ENCODE data around the gene TRMT10B.

Gene TRMT10B

DNA sequence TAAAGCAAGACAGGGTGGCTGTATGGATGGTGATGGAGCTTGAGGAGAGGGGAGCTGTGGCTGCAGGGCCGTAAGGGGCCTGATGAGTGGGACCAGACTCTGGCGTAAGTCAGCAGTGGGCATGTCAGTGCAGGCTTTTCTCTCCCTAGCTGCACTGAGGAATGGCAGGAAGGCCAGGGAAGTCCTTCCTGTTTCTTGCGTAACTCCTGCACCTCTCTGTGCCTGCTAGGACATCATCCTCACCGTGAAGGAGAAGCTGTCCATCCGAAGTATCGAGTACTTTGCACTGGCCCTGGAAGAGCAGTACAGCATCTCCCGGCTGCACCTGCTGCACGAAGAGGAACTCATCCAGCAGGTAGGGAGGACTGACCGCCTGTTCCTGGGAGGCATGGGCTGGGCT lies 24.1 kb upstream of the TRMT10B start:
- no peak overlapping the region for H3K4me2 ChIP-seq (ENCODE audit: low read length)
- H3K4me3 ChIP-seq (ENCODE audit: low read depth, low read length, poor library complexity, severe bottlenecking): no peak overlapping the region
- no peaks in the 10 kb centered on the region for H3K9me3 ChIP-seq (ENCODE audit: low read length)
- H3K36me3 ChIP-seq (ENCODE audit: insufficient read depth, low read length): no peaks in the 10 kb centered on the region
- no peak overlapping the region for H3K9ac ChIP-seq (ENCODE audit: low read length)
- TF ChIP-seq EZH2 (IDR thresholded peaks at IDR 0.05; ENCODE audit: borderline replicate concordance, low read length): no peak
- TF ChIP-seq, protein P1, sequence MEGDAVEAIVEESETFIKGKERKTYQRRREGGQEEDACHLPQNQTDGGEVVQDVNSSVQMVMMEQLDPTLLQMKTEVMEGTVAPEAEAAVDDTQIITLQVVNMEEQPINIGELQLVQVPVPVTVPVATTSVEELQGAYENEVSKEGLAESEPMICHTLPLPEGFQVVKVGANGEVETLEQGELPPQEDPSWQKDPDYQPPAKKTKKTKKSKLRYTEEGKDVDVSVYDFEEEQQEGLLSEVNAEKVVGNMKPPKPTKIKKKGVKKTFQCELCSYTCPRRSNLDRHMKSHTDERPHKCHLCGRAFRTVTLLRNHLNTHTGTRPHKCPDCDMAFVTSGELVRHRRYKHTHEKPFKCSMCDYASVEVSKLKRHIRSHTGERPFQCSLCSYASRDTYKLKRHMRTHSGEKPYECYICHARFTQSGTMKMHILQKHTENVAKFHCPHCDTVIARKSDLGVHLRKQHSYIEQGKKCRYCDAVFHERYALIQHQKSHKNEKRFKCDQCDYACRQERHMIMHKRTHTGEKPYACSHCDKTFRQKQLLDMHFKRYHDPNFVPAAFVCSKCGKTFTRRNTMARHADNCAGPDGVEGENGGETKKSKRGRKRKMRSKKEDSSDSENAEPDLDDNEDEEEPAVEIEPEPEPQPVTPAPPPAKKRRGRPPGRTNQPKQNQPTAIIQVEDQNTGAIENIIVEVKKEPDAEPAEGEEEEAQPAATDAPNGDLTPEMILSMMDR (IDR thresholded peaks at IDR 0.05; ENCODE audit: low read length): no peak
- no peaks in the 10 kb centered on the region for H4K20me1 ChIP-seq (ENCODE audit: insufficient read depth, low read length)
- H3K4me1 ChIP-seq (ENCODE audit: insufficient read depth, low read length, severe bottlenecking): no peaks in the 10 kb centered on the region
- no peak overlapping the region for H3K27ac ChIP-seq (ENCODE audit: low read depth, low read length, poor library complexity, severe bottlenecking)
- no peaks in the 10 kb centered on the region for H3K79me2 ChIP-seq (ENCODE audit: insufficient read depth, low read length)
- H3F3A ChIP-seq (ENCODE audit: insufficient read depth, low read length): no peaks in the 10 kb centered on the region
- H2AFZ ChIP-seq (ENCODE audit: low read length): no peak overlapping the region
- H3K9me2 ChIP-seq (ENCODE audit: low read depth, low read length): no peaks in the 10 kb centered on the region
- peaks cover 8% of the 10 kb centered on the region; the same call in 1 of the 2 replicates for H3K27me3 ChIP-seq (ENCODE audit: insufficient read depth, low read length)

DNA sequence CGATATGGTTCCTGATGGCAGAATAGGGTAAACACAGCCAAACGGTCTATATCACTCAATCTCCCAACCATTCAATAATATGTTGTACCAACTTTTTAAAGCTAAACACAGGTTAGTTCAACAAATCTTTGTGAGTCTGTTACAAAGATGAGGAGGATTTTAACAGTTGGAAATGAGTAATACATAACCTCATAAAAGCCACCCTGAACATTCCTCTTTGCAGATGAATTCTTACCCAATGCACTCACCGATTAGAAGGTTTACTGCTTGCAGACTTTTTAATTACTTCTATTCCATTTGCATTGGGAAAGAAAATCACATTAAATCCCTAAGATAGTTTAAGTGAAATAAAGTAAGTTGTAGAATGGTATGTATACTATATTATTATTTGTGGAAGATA lies 23.3 kb upstream of the TRMT10B start:
- H3K4me1 ChIP-seq (ENCODE audit: insufficient read depth, low read length, severe bottlenecking): no peaks in the 10 kb centered on the region
- no peaks in the 10 kb centered on the region for H3F3A ChIP-seq (ENCODE audit: insufficient read depth, low read length)
- no peak overlapping the region for H3K9ac ChIP-seq (ENCODE audit: low read length)
- no peak overlapping the region for H2AFZ ChIP-seq (ENCODE audit: low read length)
- H3K27ac ChIP-seq (ENCODE audit: low read depth, low read length, poor library complexity, severe bottlenecking): no peak overlapping the region
- no peaks in the 10 kb centered on the region for H3K9me2 ChIP-seq (ENCODE audit: low read depth, low read length)
- no peaks in the 10 kb centered on the region for H3K9me3 ChIP-seq (ENCODE audit: low read length)
- no peak for TF ChIP-seq EZH2 (IDR thresholded peaks at IDR 0.05; ENCODE audit: borderline replicate concordance, low read length)
- TF ChIP-seq, protein P1 (IDR thresholded peaks at IDR 0.05; ENCODE audit: low read length): no peak
- no peaks in the 10 kb centered on the region for H3K79me2 ChIP-seq (ENCODE audit: insufficient read depth, low read length)
- no peaks in the 10 kb centered on the region for H3K36me3 ChIP-seq (ENCODE audit: insufficient read depth, low read length)
- no peak overlapping the region for H3K4me3 ChIP-seq (ENCODE audit: low read depth, low read length, poor library complexity, severe bottlenecking)
- peaks cover 8% of the 10 kb centered on the region; the same call in 1 of the 2 replicates for H3K27me3 ChIP-seq (ENCODE audit: insufficient read depth, low read length)
- H3K4me2 ChIP-seq (ENCODE audit: low read length): no peak overlapping the region
- H4K20me1 ChIP-seq (ENCODE audit: insufficient read depth, low read length): no peaks in the 10 kb centered on the region

DNA sequence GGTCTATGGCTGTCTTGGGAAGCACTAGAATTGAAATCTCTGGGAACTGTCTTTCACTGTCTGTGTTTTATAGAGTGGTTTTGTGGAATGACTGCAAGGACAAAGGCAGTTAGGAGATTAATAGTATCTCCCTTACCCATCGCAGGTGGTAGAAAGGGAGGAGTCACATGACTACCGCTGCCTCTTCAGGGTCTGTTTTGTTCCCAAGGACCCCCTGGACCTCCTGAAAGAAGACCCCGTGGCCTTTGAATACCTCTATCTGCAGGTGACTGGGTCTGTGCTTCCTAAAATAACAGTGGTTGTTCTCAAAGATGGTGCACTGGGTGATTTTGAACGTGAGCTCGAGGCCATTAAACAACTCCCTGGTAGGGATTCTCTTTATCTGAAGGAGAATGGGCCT lies 22.8 kb upstream of the TRMT10B start:
- no peaks in the 10 kb centered on the region for H3K36me3 ChIP-seq (ENCODE audit: insufficient read depth, low read length)
- no peak for TF ChIP-seq EZH2 (IDR thresholded peaks at IDR 0.05; ENCODE audit: borderline replicate concordance, low read length)
- TF ChIP-seq, protein P1 (IDR thresholded peaks at IDR 0.05; ENCODE audit: low read length): no peak
- H3K27me3 ChIP-seq (ENCODE audit: insufficient read depth, low read length): peaks cover 8% of the 10 kb centered on the region; the same call in 1 of the 2 replicates
- H3K9me2 ChIP-seq (ENCODE audit: low read depth, low read length): no peaks in the 10 kb centered on the region
- no peaks in the 10 kb centered on the region for H3K4me1 ChIP-seq (ENCODE audit: insufficient read depth, low read length, severe bottlenecking)
- no peaks in the 10 kb centered on the region for H3K79me2 ChIP-seq (ENCODE audit: insufficient read depth, low read length)
- H3K4me3 ChIP-seq (ENCODE audit: low read depth, low read length, poor library complexity, severe bottlenecking): no peak overlapping the region
- H3K4me2 ChIP-seq (ENCODE audit: low read length): no peak overlapping the region
- no peaks in the 10 kb centered on the region for H3K9me3 ChIP-seq (ENCODE audit: low read length)
- H3K9ac ChIP-seq (ENCODE audit: low read length): no peak overlapping the region
- H3F3A ChIP-seq (ENCODE audit: insufficient read depth, low read length): no peaks in the 10 kb centered on the region
- no peak overlapping the region for H3K27ac ChIP-seq (ENCODE audit: low read depth, low read length, poor library complexity, severe bottlenecking)
- H4K20me1 ChIP-seq (ENCODE audit: insufficient read depth, low read length): no peaks in the 10 kb centered on the region
- no peak overlapping the region for H2AFZ ChIP-seq (ENCODE audit: low read length)

Data from OCI-LY1 (cell line).